ENCODE data around the gene RYR1.
"Not testable (repeated sequence)": the region's sequence is repeated elsewhere in the genome, so short reads cannot be mapped to it uniquely, and the experiment has no call there.

Gene RYR1

GRCh38 chr19:38496116-38496515 lies 62.6 kb downstream of the RYR1 start:
- no peak for DNase-seq

- DNase-seq: no peak
Observed at GRCh38 chr19:38496603-38497487, 63.4 kb downstream of the RYR1 start.

- no peak for DNase-seq
Observed at GRCh38 chr19:38497907-38498306, 64.4 kb downstream of the RYR1 start.

GRCh38 chr19:38499532-38499931 lies 66.0 kb downstream of the RYR1 start:
- DNase-seq: no peak

- DNase-seq: no peak
Observed at GRCh38 chr19:38500450-38500849, 67.0 kb downstream of the RYR1 start.

- DNase-seq: no peak
Observed at GRCh38 chr19:38502410-38503076, 69.1 kb downstream of the RYR1 start.

- no peak for DNase-seq
Observed at GRCh38 chr19:38503077-38503410, 69.6 kb downstream of the RYR1 start.

- DNase-seq: no peak
Observed at GRCh38 chr19:38505958-38506357, 72.5 kb downstream of the RYR1 start.

GRCh38 chr19:38506375-38506722 lies 72.9 kb downstream of the RYR1 start:
- no peak for DNase-seq

- no peak for DNase-seq
Observed at GRCh38 chr19:38506723-38507550, 73.4 kb downstream of the RYR1 start.

GRCh38 chr19:38507551-38508127 lies 74.1 kb downstream of the RYR1 start:
- DNase-seq: no peak

- DNase-seq: no peak
Observed at GRCh38 chr19:38508507-38508906, 75.0 kb downstream of the RYR1 start.

- DNase-seq: no peak
Observed at GRCh38 chr19:38509027-38509426, 75.5 kb downstream of the RYR1 start.

GRCh38 chr19:38511074-38511708 lies 77.7 kb downstream of the RYR1 start:
- no peak for DNase-seq

- no peak for DNase-seq
Observed at GRCh38 chr19:38512277-38512676, 78.8 kb downstream of the RYR1 start.

GRCh38 chr19:38513156-38513555 lies 79.7 kb downstream of the RYR1 start:
- DNase-seq: not testable (repeated sequence)

GRCh38 chr19:38513762-38514167 lies 80.3 kb downstream of the RYR1 start:
- no peak for DNase-seq

GRCh38 chr19:38514812-38515633 lies 81.5 kb downstream of the RYR1 start:
- no peak for DNase-seq

- DNase-seq: no peak
Observed at GRCh38 chr19:38515896-38516295, 82.4 kb downstream of the RYR1 start.

- DNase-seq: no peak
Observed at GRCh38 chr19:38516802-38517201, 83.3 kb downstream of the RYR1 start.

GRCh38 chr19:38517321-38517720 lies 83.8 kb downstream of the RYR1 start:
- DNase-seq: no peak

GRCh38 chr19:38517980-38518379 lies 84.5 kb downstream of the RYR1 start:
- DNase-seq: not testable (repeated sequence)
